CD14-positive monocyte (primary cell): ENCODE data around the gene IVL. TPM values are rescaled to one million over a fixed set of nuclear protein-coding genes. Genes with fewer than 3 reads are reported as not detected.

Source experiments
- DNase-seq, 3 donors: peaks; one replicate each; pipeline ENCODE4 v3.0.0-alpha.2; 2011 to 2022
- H2AFZ ChIP-seq: 2 replicates; pipeline ENCODE4 v1.6.0; 2012; ENCODE audit warnings: mild to moderate bottlenecking, low read depth, low read length, inconsistent platforms; ENCODE audit not compliant: insufficient read depth, poor library complexity, severe bottlenecking
- H3K27ac ChIP-seq, 2 donors: 1 replicate in 1 of 2; 2 replicates in 1 of 2; pipeline ENCODE4 v1.5.1; 2012 to 2013; ENCODE audit warnings: low read length in 2 of 2, control low read depth in 1 of 2, inconsistent platforms in 1 of 2, low read depth in 1 of 2, mild to moderate bottlenecking in 1 of 2
- H3K27me3 ChIP-seq, 2 donors: one replicate each; pipeline versions ENCODE4 v1.6.0 to v1.6.1; 2011 to 2013; ENCODE audit warnings: low read length in 2 of 2; ENCODE audit not compliant: control insufficient read depth in 2 of 2, insufficient read depth in 2 of 2
- H3K36me3 ChIP-seq, 2 donors: replicated peaks in 1 of 2; 1 replicate in 1 of 2; 2 replicates in 1 of 2; pipeline versions ENCODE4 v1.5.1 to v1.6.1; 2012 to 2013; ENCODE audit warnings: low read length in 2 of 2, control low read depth in 1 of 2, inconsistent platforms in 1 of 2, mild to moderate bottlenecking in 1 of 2; ENCODE audit not compliant: insufficient read depth in 2 of 2, control insufficient read depth in 1 of 2
- H3K4me1 ChIP-seq, 2 donors: 1 replicate in 1 of 2; 2 replicates in 1 of 2; pipeline versions ENCODE4 v1.5.1 to v1.6.1; 2012 to 2013; ENCODE audit warnings: low read length in 2 of 2, control low read depth in 1 of 2, inconsistent platforms in 1 of 2, mild to moderate bottlenecking in 1 of 2, moderate library complexity in 1 of 2; ENCODE audit not compliant: insufficient read depth in 2 of 2, control insufficient read depth in 1 of 2
- H3K4me2 ChIP-seq: replicated peaks from 2 replicates; pipeline ENCODE3; 2012; ENCODE audit warnings: low read length, moderate library complexity, mild to moderate bottlenecking; ENCODE audit not compliant: poor library complexity, severe bottlenecking; ENCODE audit errors: extremely low read depth
- H3K4me3 ChIP-seq, 3 experiments: fragments of 200-600 bp in 1 of 3; sonication (generic) in 1 of 3; replicated peaks in 1 of 3; 1 replicate in 2 of 3; 2 replicates in 1 of 3; pipeline ENCODE4 v1.5.1; 2011 to 2013; ENCODE audit warnings: low read length in 3 of 3, mild to moderate bottlenecking in 3 of 3, control low read depth in 2 of 3, low read depth in 2 of 3, inconsistent platforms in 1 of 3, moderate library complexity in 1 of 3
- H3K79me2 ChIP-seq: 2 replicates; pipeline ENCODE4 v1.6.0; 2012; ENCODE audit warnings: mild to moderate bottlenecking, control low read depth, inconsistent platforms, low read length, moderate library complexity; ENCODE audit not compliant: insufficient read depth
- H3K9ac ChIP-seq: 2 replicates; pipeline ENCODE4 v1.6.0; 2017; ENCODE audit warnings: low read length, mild to moderate bottlenecking; ENCODE audit not compliant: insufficient read depth, poor library complexity, severe bottlenecking
- H3K9me3 ChIP-seq, 2 donors: replicated peaks in 1 of 2; 1 replicate in 1 of 2; 2 replicates in 1 of 2; pipeline versions ENCODE4 v1.5.1 to v1.6.1; 2012 to 2013; ENCODE audit warnings: low read length in 2 of 2, control low read depth in 1 of 2; ENCODE audit not compliant: control insufficient read depth in 1 of 2, insufficient read depth in 1 of 2
- H4K20me1 ChIP-seq: 2 replicates; pipeline ENCODE4 v1.6.0; 2012; ENCODE audit warnings: mild to moderate bottlenecking, low read length, control low read depth, moderate library complexity; ENCODE audit not compliant: insufficient read depth
- H3K27ac Mint-ChIP-seq, 7 donors: one replicate each; pipeline ENCODE4 v1.8.0; 2020; ENCODE audit warnings: mild to moderate bottlenecking in 7 of 7, mixed read lengths in 7 of 7, moderate library complexity in 6 of 7, inconsistent platforms in 2 of 7
- H3K27me3 Mint-ChIP-seq, 3 donors: one replicate each; pipeline ENCODE4 v1.8.0; 2021 to 2022; ENCODE audit warnings: low read depth in 3 of 3, mild to moderate bottlenecking in 3 of 3, mixed read lengths in 3 of 3, moderate library complexity in 3 of 3, inconsistent platforms in 1 of 3
- H3K36me3 Mint-ChIP-seq, 2 donors: one replicate each; pipeline ENCODE4 v1.8.0; 2020; ENCODE audit warnings: mixed read lengths in 2 of 2, inconsistent platforms in 1 of 2, mild to moderate bottlenecking in 1 of 2
- H3K4me1 Mint-ChIP-seq: one replicate; pipeline ENCODE4 v1.8.0; 2020; ENCODE audit warnings: mild to moderate bottlenecking, mixed read lengths
- H3K4me3 Mint-ChIP-seq, 2 donors: one replicate each; pipeline ENCODE4 v1.8.0; 2020; ENCODE audit warnings: mild to moderate bottlenecking in 2 of 2, mixed read lengths in 2 of 2, moderate library complexity in 1 of 2
- H3K9me3 Mint-ChIP-seq, 7 donors: one replicate each; pipeline ENCODE4 v1.8.0; 2020 to 2022; ENCODE audit warnings: mixed read lengths in 7 of 7, mild to moderate bottlenecking in 6 of 7, moderate library complexity in 6 of 7, inconsistent platforms in 2 of 7
- CTCF ChIP-seq: fragments of 200-600 bp; IDR thresholded peaks from one replicate; pipeline ENCODE4 v1.8.0; 2022; ENCODE audit warnings: antibody characterized with exemption, mild to moderate bottlenecking
- WGBS: methylation state at CpG from one replicate; pipeline ENCODE4 v1.1.5; 2013; ENCODE audit warnings: missing lambda C conversion rate; ENCODE audit not compliant: insufficient coverage; 5-methylcytosine and 5-hydroxymethylcytosine counted together
- intact Hi-C, 2 donors: fragments of 100-400 bp; cut with micrococcal nuclease; formaldehyde crosslinking; loops; one replicate each; pipeline versions ENCODE4 v1.15.0 to v1.15.1; 2023
- polyA plus RNA-seq, 3 donors: library from polyadenylated mRNA; depleted of rRNA in 1 of 3; unstranded in 2 of 3; stranded (reverse) in 1 of 3; fragments of 300-500 nt in 2 of 3; fragments of >200 nt in 1 of 3; fragmentation: Illumina TruSeq in 2 of 3; gene quantifications; 1 replicate in 2 of 3; 2 replicates in 1 of 3; pipeline ENCODE4 v1.2.3, GENCODE V29; 2012 to 2021

Gene IVL
- polyA plus RNA-seq, 3 donors: not detected

DNA sequence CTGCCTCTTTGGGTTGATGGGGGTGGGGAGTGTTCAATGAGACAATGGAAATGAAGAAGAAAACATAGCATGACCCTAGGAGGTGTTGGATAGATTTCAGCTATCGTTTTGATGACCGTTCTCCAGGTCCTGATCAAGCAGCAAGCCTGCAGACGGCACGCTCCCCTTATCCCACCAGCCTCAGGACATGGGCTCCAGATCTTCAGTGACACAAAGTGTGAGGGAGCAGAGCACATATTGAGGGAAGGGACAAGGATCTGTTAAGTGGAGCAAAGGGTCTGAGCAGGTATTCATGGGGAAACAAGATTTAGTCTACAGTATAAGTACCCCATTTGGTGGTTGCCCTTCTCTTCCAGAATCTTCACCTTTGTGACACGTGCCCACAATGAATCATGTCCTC lies 43.4 kb downstream of the IVL start:
- Histone ChIP-seq H3K36me3 (no peaks in the 10 kb centered on the region), H3K4me1 (no peaks in the 10 kb centered on the region), H3K9me3 (no peaks in the 10 kb centered on the region), H3K4me2 (no peak overlapping the region), H3K79me2 (no peaks in the 10 kb centered on the region), H3K27me3 (peaks cover 0 to 2% of the 10 kb centered on the region in 2 donors), H4K20me1 (no peaks in the 10 kb centered on the region), H3K9ac (no peak overlapping the region), H3K4me3 (no peak overlapping the region), H3K27ac (no peak overlapping the region), H2AFZ (no peak overlapping the region)
- no peaks in the 10 kb centered on the region for H3K36me3 Mint-ChIP-seq
- no peaks in the 10 kb centered on the region for H3K4me1 Mint-ChIP-seq
- H3K27ac Mint-ChIP-seq: no peak overlapping the region
- intact Hi-C loops: no loop called here
- peaks cover 0 to 4% (median 0%) of the 10 kb centered on the region in 7 donors for H3K9me3 Mint-ChIP-seq
- TF ChIP-seq CTCF: no peak
- DNase-seq: no peak
- WGBS: no CpG with 5 or more reads among the region's 5 CpGs
- no peak overlapping the region for H3K4me3 Mint-ChIP-seq
- H3K27me3 Mint-ChIP-seq: peaks cover 0 to 4% (median 2%) of the 10 kb centered on the region in 3 donors

DNA sequence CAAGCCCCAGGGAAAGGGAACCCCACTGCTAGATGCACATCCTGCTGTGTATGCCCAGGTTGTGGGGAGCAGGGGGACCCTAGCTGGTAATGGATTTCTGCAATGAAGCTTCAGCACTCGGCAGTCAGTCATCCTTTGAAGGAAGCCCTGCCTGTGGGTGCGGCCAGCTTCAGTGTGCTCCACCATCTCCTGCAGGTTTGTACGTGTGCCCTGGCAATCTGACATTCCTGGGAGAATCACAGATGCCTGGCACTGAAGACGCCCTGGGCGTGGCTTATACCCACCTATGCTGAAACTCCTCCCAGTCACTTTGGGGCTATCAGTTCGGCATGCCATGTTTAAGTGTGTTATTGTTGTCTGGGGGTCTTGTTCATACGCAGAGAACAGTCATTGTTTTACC lies 45.4 kb downstream of the IVL start:
- no peaks in the 10 kb centered on the region for H3K9me3 Mint-ChIP-seq
- H2AFZ ChIP-seq: no peak overlapping the region

More for the DNA sequence above, 45.4 kb downstream of the IVL start:
- H3K9me3 ChIP-seq: no peaks in the 10 kb centered on the region
- H3K4me3 ChIP-seq: no peak overlapping the region
- H3K79me2 ChIP-seq: no peaks in the 10 kb centered on the region
- no peaks in the 10 kb centered on the region for H3K4me1 Mint-ChIP-seq
- H3K36me3 Mint-ChIP-seq: no peaks in the 10 kb centered on the region
- H3K36me3 ChIP-seq: no peaks in the 10 kb centered on the region
- H3K27ac ChIP-seq: no peak overlapping the region
- no peaks in the 10 kb centered on the region for H4K20me1 ChIP-seq
- H3K4me2 ChIP-seq: no peak overlapping the region
- 72% methylated on average over 3 of the region's 7 CpGs for WGBS
- TF ChIP-seq CTCF: no peak
- H3K4me3 Mint-ChIP-seq: no peak overlapping the region
- intact Hi-C loops: no loop called here
- no peak overlapping the region for H3K9ac ChIP-seq
- H3K4me1 ChIP-seq: no peaks in the 10 kb centered on the region
- no peak for DNase-seq
- H3K27me3 ChIP-seq: peaks cover 0 to 2% of the 10 kb centered on the region in 2 donors
- peaks cover 2% of the 10 kb centered on the region in 3 donors for H3K27me3 Mint-ChIP-seq
- H3K27ac Mint-ChIP-seq: no peak overlapping the region
